GM21526 (cell line): ENCODE results near the gene KCTD16.

Experiments used
- ATAC-seq: cut with Tn5 transposase; IDR thresholded peaks from one replicate; pipeline ENCODE4 v1.9.1; 2021; ENCODE audit warnings: moderate library complexity; ENCODE audit not compliant: unreplicated experiment, low FRiP score

KCTD16 gene

DNA sequence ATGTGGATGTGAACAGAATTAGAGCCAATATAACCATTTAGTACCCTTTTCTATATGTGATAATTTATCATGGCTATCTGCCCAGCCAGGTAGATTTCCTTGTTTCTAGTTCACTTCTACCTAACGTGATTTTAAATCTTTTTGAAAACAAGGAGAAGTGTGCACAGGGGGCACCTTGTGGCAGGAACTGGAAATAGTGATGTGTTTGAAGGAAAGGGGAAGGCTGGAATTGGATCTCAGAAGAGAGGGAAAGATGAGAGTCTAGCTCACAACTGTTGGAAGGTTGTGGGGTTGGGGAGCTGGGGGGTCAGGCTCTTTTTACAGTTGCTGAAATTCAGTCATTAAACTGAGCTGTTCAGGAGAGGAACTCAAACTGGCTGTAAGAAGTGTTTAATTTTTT is 219.5 kb downstream of the KCTD16 start:
- no peak for ATAC-seq

GRCh38 chr5:144391044-144391443 is 220.4 kb downstream of the KCTD16 start:
- ATAC-seq, result no peak

DNA sequence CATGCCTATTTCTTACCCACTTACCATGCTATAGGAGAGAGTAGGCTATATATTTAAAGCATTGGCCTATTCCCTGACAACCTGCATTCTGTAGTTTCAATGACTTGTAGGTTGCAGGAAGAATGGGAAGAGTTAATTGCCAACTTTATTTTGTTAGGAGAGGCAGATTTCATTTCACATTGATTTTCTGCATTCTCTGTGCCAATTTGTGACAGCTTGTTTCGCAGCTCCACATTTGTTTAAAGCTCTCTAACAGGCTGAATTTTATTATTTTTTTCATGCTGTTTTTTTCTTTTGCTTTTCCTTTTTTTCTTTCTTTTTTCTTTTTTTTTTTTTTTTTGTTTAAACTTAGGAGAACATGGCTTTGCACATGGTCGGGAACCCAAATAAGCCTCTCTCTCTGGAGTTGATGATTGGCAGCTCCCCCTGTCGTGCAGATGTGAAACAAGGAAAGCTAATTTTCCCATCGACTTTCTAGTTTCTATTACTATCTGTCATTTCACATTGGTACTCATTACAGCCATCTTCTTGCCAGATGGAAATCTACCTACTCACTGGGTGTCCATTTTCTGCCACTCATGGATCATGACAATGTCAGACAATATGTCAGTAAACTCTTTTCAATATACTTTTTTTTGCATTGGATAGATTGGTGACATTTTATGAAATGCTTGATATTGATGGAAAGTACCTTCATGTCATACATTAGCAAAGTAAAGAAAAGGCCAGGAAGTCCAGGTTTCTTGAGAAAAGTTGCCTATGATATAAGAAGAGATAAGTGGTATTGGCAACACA is 223.2 kb downstream of the KCTD16 start:
- no peak for ATAC-seq

- ATAC-seq, result peak; percentile 82
Measured at GRCh38 chr5:144395704-144396103, 225.0 kb downstream of the KCTD16 start.

- ATAC-seq, result no peak
Measured at GRCh38 chr5:144403058-144403457, 232.4 kb downstream of the KCTD16 start.

DNA sequence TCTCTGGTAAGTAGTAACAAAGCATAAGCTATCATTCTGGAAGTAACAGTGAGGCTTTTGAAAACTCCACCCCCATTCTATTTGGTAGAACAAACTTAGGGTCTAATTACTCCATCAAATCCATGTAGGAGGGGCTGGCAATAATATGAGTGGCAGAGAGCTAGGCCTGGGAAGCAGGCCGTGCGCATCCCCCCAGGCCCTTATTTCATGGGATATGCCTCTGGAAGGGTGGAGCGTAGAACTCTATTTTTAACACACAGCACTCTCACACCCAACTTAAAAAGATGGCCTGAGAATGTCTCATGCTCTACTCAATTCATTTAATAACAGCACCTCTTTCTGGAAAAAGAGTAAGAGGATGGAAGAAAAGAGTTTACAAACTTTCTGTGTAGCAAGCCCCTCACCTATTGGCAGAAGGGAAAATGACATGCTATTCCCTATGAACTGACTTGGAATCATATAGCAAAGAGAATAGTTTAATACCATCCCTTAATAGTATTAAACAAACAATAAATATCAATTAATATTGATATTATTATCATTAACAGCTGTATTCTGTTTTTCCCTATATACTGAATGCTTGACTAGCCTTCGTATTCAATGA is 233.2 kb downstream of the KCTD16 start:
- ATAC-seq, result no peak

- ATAC-seq, result no peak
Measured at GRCh38 chr5:144404672-144405071, 234.0 kb downstream of the KCTD16 start.

- no peak for ATAC-seq
Measured at GRCh38 chr5:144405991-144406390, 235.3 kb downstream of the KCTD16 start.

DNA sequence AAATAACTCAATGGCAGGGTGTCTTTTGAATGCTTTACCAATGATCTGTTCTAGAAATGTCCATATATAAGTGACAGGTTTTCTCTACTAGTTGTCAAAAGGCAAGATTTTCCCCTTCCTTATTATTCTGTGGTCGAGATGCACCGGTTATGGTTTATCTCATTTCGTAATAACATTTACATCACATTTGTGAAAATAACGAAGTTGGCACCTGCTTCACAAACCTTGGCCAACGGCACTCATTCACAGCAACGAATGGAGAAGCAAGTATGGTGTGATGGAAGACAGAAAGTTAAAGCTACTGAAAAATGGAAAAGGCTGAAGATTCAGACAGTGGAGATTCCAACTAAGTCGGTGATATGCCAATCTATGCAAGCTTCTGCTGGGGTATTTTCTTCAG is 235.8 kb downstream of the KCTD16 start:
- no peak for ATAC-seq

DNA sequence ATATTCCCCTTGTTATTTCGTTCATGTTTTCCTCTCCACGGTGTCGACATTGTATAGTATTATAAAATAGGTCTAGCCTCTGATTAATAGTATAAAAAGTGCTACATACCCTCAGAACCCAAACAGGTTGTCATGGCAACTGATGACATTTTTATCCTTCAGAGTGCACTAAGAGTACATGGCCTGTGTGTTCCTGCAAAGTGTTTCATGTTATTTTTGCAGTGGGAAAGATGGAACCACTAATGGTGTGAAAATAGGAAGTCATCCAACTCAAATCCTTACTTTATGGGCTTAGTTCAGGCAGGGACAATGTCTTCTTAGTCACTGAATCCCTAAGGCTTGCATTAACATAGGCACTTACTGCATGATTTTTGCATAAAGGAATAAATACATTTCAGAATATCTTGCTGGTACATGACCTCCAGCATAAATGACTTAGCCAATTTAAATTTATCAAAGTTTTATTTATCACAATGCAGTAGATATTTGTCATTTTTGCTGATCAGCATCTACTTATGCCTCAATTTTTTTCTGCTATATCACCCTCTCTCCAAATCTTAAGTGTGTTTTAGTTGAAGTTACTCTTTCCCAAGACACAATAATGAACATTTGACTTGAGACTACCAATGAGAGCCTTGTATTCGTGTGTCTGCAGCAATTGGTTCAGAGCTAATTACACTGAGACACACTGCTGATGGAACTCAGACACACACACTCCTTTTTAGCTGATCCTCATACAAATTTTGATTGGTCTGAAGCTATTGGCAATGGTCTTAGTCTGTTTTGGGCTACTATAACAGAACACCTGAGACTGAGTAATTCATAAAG is 243.7 kb downstream of the KCTD16 start:
- no peak for ATAC-seq

GRCh38 chr5:144416196-144416595 is 245.5 kb downstream of the KCTD16 start:
- ATAC-seq, result no peak

GRCh38 chr5:144418719-144419118 is 248.0 kb downstream of the KCTD16 start:
- ATAC-seq, result no peak

GRCh38 chr5:144421411-144421810 is 250.7 kb downstream of the KCTD16 start:
- ATAC-seq, result no peak

DNA sequence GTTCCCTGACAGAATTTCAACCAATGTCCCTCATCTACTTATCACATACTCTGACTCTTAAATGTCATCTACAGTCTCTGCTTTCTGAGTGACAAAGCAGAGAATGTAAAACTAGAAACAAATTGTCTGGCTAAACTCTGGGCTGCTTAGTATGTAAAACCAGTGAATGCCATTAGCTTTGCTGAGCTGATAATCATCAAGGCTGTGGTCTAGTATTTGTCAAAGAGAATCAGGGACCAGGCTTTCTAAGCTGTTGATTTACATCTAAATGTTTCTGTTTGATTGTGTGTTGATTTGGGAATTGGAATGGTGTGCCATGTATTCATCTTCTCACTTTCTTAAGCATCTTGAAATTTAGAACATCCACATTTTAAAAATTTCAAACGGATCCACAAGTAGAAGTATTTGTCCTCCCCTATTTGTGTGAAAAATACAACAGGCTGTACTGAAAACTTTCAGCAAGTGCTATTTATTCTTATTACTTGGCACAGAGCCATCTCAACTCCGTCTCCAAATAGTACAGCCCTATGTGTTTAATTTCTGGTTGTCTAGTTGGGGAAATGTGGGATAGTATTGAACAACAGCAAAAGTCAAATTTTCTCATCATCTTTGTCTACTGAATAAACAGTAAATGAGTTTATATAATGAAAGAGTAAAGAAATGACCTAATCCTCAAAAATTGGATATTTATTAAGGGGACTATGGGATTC is 251.5 kb downstream of the KCTD16 start:
- ATAC-seq, result no peak

- no peak for ATAC-seq
Measured at GRCh38 chr5:144427866-144428265, 257.2 kb downstream of the KCTD16 start.

GRCh38 chr5:144428326-144428725 is 257.7 kb downstream of the KCTD16 start:
- no peak for ATAC-seq

- no peak for ATAC-seq
Measured at GRCh38 chr5:144429405-144429804, 258.7 kb downstream of the KCTD16 start.

GRCh38 chr5:144429905-144430304 is 259.2 kb downstream of the KCTD16 start:
- ATAC-seq, result no peak

DNA sequence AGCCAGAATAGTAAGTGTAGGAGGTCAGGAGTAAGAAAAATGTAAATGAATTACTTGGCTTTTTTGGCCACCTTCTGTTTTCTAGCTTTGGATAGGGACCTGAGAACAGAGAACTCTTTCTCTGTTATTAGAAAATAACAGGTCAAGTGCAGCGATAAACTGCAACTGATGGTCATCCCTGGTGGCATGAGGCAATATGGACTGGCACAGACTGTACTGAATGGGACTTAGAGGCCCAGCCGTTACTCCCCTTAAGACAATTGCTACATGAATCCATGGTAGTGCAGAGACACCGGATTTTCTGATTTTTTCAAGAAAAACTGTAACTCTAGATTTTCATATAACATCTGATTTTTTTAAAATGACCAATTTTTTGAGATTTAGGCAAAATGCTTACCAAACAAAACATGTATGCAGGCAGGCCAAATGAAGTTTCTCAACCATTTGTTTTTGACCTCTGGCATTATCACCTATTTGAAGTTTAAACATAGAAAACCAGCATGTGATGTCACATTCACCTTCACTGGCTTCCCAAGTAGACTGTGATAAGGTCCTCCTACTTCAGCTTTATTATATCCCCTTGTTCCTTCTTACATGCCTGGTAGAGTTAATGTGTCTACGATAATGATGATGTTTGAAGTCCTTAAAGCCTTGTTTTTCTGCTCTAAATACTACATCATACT is 262.6 kb downstream of the KCTD16 start:
- no peak for ATAC-seq

DNA sequence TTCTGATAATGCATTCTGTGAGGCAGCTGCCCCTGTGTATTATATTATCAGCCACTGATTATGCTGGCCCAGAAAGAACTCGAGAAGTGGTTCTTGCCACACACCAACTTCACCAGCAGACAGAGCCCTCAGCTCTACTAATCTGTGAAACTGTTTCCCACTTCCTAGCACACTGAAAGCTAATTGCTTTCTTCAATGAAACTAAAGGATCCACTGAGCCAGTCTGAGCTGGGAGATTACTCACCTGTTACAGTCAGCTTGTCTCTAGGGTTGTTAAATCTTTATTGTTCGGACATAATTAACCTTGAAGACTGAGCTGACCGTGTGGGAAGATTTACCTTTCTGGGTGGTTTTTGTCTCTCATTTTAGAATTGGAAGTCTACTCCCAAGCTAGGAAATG is 263.2 kb downstream of the KCTD16 start:
- ATAC-seq, result no peak
